Inflammatory macrophage treated with lipopolysaccharide for 1 hour (primary cell): ENCODE measurements around the gene TGM6.

ENCODE experiments used
- DNase-seq, 2 donors: peaks; one replicate each; pipeline ENCODE4 v3.0.0-alpha.2; 2020 to 2022

TGM6 gene

DNA sequence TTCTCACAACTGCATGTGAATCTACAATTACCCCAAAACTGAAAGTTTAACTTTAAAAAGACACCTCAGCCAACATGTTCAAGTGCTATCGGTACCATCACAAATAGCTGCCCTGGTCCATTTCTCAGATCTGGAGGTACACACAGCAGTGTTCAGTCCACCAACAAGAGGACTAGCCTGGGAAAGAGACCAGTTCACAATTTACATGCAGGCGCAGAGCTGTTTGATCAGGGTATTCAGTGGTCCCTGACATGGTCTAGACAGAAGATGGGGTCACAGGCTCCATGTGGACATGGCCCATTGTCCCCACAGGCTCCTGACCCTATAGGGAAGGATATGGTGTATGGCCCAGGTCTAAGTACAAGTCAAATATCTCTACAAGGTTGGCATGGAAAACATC is 15.6 kb upstream of the TGM6 start:
- DNase-seq, result no peak

DNA sequence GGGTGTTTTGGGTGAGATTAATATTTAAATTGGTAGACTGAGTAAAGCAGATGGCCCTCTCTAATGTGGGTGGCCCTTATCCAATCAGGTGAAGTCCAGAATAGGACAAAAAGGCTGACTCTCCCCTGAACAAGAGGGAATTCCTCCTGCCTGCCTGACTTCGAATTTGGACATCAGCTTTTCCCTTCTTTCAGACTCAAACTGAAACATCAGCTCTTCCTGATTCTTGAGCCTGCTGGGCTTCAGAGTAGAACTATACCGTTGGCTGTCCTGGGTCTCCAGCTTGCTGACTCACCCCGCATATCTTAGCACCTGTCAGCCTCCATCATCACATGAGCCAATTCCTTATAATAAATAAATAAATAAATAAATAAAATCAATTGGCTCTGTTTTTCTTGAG is 15.0 kb upstream of the TGM6 start:
- DNase-seq, result no peak

DNA sequence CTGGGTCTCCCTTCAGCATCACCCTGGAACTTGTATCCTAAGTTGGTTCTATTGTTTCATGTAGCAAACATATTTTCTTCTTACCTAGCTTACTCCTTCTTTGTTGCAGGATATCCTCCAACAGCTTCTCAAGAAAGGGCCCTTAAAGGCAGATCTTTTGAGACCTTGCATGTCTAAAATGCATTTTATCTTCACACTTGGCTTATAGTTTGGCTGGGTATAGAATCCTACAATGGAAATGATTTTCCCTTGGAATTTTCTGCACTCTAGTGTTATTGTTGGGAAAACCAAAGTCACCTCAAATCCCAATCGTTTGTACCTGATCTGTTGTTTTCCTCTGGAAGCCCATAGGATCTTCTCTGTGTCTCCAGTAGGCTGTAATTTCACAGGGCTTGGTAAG is 12.1 kb upstream of the TGM6 start:
- DNase-seq, result no peak

GRCh38 chr20:2373098-2373497 is 7.6 kb upstream of the TGM6 start:
- no peak for DNase-seq

DNA sequence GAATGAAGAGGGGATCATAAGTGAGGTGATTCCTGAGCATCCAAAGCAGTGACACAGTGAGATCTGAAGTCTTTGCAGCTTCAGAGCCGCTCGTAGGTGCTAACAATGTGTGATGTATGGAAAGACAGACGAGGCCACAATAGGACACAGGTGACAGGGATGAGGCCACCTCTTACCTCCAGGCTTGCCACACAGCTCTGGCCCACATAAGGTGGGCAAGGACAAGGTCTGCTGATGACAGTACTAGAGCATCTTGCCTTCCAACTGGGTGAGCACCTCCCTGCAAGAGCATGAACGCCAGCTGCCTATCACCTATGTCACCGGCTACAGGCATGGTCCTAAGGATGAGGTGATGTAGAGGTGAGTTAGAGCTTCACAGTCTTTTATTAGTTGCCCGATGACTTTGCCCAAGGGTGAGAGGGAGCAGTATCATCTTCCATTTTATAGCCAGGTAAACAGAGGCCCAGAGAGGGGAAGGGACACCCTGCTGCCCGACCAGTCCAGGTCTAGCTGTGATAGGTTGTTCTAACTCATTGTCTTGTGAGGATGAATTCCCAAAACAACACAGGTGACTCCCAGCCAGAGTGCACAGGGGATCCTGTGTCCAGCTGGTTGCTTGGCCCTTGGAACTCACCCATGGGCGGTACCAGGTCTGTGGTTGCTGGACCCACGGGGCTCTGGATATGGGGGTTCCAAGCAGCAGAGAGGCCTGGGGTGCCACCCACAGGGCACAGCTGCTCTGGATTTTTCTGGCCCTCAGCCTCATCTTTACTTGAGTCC is 6.2 kb upstream of the TGM6 start:
- no peak for DNase-seq

- no peak for DNase-seq
Measured at GRCh38 chr20:2378893-2379292, 1.8 kb upstream of the TGM6 start.

- DNase-seq, result peak in 1 of 2 donors; percentile 15
Measured at GRCh38 chr20:2379511-2380229, 1.0 kb upstream of the TGM6 start.

DNA sequence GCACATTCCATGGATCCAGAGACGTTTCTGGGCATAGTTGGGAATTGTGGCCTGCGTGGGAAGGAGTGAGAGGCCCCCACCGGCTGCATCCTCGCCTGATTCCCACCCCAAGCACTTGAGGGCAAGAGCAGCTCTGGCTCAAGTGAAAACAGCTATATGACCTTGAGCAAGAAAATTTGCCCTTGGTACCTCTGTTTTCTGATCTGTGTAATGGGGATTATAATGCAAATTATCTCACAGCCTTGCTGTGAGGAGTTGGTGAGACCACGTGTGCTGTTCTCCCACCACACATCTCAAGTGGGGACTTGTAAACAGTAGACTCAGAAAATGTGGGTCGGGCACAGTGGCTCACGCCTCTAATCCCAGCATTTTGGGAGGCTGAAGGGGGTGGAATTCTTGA is 602 bp downstream of the TGM6 start:
- no peak for DNase-seq

DNA sequence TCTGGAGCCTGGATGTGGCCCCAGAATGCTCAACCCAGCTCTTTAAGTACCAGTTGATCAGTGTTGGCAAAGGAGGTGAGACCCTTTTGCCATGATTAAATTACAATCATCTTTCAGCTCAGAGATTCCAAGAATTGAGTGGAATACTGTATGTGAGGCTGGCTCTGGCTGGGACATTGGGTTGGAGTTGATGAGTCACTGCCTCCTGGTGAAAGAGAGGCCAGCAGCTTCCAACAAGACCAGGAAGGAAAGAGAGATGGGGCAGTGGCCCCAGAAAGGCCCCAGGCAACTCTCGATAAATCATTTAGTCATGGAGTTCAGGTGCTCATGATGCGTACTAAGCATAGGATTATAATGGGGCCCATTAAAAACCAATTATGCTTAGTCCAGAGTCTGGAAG is 2.1 kb downstream of the TGM6 start:
- no peak for DNase-seq

- DNase-seq, result no peak
Measured at GRCh38 chr20:2385026-2385425, 4.3 kb downstream of the TGM6 start.

DNA sequence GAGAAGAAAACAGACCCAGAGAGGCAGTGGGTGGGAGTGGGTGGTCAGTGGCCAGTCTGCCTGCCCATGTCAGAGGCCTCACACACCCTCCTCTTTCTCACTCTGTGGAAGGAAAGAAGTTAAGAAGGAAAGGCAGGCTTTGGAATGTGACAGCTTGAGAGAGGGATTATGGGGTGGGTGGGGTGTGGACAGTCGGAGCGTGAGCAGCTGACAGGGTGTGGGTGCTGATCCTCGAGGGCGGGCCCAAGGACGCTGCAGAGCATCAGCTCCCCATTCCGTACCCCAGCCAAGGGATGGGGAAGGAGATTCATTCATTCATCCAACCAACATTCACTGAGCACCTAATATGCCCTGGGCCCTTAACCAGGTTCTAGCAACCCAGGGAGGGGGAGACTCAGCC is 4.8 kb downstream of the TGM6 start:
- DNase-seq, result no peak

DNA sequence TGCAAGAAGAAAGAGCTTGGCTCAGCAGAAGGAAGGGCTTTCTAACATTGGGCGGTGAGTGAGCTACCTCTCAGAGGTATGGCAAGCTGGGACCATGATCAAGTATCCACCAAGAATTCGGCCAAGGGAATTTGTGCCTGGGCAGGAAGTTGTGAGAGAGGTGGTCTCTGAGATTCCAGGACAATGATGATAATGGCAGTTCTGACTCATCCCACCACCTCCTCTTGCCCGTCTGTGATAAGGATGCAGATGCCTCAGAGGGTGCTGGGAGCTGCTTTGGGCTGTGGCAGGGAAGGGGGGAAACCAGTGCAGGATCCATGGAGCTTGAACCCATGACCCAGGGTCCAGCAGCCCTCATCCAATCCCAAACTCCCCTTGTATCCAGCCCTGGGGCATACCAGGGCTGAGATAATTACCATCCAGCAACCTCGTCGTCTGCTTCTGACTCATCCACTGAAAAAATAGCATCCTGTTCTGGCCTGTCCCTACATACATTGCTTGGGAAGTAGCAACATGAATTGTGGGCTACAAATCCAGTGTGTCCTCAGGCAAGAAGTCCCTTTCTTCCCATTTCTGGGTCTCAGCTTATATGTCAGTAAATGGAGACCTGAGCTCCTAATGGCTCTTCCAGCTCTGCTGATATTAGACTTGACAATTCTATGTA is 5.9 kb downstream of the TGM6 start:
- no peak for DNase-seq

DNA sequence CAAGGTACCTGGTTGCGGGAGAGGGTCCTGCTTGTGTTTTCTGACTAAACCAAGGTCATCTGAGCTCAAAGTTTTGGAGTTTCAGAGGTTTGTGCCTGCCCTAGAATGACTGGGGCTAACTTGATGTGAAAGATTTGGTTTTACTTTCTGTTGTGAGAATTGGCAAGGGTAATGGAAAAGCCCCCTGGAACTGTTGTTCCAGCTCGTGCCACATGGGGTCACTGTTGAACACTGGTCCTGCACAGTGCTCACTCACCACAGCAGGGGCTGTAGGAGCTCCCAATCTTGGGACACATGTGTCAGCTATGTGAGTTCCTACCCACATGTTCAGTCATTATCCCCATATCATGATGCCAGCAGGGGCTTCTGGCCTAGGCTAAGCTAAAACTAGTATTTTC is 6.5 kb downstream of the TGM6 start:
- DNase-seq, result peak; percentile 29 to 49

DNA sequence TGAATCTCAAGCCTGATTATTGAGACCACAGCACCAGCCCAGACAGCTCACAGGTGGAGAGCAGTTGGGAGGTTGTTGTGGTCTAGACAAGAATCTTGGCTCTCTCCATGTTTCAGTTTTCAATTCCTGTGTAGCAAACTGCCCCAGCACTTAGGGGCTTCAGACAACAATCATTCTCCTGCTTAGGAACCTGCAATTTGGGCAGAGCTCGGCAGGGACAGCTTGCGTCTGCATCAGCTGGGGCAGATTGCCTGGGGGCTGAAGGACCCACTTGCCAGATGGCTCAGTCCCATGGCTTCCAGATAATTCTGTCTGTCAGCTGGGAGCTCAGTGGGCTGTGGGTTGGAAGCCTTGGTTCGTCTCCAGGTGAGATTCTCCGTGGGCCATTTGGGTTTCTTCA is 6.9 kb downstream of the TGM6 start:
- DNase-seq, result no peak

DNA sequence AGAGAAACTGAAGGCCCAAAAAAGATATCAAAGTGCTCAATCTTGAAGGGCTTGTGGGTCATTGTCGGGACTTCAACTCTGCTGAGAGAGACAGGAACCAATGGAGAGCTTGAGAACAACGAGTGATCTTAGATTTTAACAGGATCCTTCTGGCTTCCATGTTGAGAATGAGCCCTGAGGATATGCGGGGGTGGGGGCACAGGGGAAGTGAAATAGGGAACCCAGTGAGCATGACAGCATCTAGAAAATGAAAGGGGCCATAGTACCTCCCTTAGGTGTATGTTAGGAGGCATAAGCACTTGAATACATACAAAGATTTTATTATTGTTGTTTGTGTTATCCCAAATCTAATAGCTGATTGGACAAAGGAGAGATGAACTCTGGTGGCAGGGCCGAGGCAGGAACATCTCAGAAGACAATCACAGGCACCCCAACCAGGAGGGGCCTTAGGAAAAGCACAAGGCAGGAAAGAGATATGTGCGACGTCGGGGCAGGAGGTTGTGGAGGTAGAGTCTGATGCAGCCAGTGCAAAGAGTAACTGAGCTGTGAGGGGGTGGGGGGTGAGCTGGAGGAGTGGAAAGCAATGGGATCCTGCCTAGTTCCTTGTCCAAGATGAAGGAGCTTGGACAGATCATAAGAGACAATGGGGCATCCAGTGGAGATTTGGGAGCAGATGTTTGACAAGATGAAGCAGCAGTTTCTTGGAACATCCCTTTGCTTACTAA is 10.4 kb downstream of the TGM6 start:
- peak; percentile 53 to 54 for DNase-seq

DNA sequence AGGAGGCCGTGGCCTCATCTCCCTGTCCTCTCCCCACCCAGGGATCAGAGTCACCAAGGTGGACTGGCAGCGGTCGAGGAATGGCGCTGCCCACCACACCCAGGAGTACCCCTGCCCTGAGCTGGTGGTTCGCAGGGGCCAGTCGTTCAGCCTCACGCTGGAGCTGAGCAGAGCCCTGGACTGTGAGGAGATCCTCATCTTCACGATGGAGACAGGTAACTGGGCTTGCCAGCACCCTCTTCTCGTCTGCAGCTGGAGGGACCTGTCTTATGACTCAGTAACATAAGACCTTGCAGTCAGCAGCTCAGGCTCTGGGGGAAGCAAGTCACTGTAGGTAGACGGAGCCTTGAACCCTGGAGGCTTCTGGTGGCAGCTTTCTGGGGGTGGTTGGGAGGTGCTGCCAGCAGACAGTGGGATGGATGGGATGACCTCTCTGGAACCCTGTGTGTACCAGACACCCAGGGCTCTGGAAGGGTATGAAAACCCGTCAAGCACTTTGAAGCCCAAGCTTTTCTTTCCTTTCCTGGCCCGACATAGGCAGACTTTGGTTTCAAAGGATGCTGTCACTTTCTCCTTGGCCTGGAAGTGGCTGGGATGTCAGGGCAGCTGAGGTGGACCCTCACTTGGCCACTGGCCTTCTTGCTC is 13.8 kb downstream of the TGM6 start:
- DNase-seq, result no peak

- no peak for DNase-seq
Measured at GRCh38 chr20:2395136-2395535, 14.4 kb downstream of the TGM6 start.

GRCh38 chr20:2396241-2396814 is 15.6 kb downstream of the TGM6 start:
- no peak for DNase-seq

DNA sequence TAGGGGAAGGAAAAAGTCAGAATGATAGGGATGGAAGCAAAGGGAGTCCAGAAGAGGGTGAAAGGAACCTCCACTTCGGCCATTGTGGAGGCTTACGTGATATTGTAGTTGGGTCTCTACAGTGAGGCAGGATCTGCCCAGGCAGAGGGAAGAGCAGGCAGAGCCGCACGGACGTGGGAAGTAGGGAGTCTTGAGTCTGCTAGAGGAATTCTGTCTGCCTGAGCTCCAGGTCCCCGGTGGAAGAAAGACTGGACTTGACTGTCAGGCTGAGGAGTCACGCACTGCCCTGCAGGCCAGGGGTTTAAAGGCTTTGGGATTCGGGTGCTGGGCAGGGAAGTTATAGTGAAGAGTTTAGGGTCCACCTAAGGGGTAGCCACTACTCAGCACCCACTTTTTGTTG is 16.4 kb downstream of the TGM6 start:
- no peak for DNase-seq

DNA sequence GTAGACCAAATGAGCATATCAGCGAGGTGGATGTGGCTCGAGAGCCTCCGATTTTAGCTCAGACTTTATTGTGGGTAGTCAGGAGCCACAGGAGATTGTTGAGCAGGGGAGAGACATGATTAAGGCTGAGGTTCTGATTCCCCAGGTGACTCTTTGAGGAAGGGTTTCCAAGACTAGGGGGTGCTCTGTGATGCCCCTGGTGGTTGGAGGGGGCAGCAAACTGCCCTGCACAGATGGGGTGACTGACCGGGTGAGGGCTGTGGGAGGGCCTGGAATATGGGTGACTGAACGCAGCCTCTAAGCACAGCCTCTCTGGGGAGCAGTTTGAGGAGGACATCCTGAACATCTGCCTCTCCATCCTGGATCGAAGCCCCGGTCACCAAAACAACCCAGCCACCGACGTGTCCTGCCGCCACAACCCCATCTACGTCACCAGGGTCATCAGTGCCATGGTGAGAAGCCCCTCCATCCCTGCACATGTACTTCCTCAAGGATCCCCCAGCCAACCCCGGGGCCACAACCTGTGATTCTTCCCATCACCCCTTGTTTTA is 17.0 kb downstream of the TGM6 start:
- no peak for DNase-seq

DNA sequence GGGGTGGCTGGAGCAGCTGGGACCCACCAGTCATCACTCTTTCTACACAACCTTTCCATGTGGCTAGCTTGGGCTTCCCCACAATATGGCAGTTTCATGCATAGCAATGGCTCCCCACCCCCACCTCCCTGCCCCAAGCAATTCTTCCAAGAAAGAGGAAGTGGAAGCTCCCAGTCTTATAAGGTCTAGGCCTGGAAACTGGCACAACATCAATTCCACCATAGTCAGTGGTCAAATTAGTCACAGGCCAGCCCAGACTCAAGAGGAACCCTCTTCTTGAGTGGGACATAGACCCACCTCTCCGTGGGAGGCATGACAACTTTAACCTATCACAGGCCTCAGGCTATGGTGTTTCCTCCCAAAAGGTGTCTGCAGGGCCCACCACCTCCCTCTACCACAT is 17.7 kb downstream of the TGM6 start:
- peak; percentile 21 to 43 for DNase-seq

DNA sequence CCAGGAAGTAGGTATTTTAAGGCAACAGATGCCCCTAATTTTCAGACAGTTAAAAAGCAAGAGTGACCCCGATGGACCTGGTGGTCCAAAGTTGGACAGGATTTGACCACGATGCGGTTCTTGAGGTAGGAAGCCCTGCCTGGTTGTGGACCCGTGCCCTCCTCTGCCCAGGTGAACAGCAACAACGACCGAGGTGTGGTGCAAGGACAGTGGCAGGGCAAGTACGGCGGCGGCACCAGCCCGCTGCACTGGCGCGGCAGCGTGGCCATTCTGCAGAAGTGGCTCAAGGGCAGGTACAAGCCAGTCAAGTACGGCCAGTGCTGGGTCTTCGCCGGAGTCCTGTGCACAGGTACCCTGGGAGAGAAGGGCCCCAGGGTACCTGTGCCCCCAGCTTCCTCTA is 18.7 kb downstream of the TGM6 start:
- no peak for DNase-seq
